Right renal cortex interstitium (tissue), 3 donors: ENCODE data around the gene OPA1. TPM values are rescaled to one million over a fixed set of nuclear protein-coding genes. Genes with fewer than 3 reads are reported as not detected.

Source experiments
- DNase-seq, 3 donors: peaks; one replicate each; pipeline ENCODE4 v3.0.0-alpha.2; 2013; ENCODE audit warnings: low read depth in 3 of 3, low spot score in 2 of 3
- polyA plus RNA-seq, 3 donors: library from polyadenylated mRNA; unstranded; fragments of 120-200 nt; gene quantifications; one replicate each; pipeline ENCODE4 v1.2.1, GENCODE V29; 2013; ENCODE audit not compliant: insufficient read length in 3 of 3

The OPA1 gene, protein sequence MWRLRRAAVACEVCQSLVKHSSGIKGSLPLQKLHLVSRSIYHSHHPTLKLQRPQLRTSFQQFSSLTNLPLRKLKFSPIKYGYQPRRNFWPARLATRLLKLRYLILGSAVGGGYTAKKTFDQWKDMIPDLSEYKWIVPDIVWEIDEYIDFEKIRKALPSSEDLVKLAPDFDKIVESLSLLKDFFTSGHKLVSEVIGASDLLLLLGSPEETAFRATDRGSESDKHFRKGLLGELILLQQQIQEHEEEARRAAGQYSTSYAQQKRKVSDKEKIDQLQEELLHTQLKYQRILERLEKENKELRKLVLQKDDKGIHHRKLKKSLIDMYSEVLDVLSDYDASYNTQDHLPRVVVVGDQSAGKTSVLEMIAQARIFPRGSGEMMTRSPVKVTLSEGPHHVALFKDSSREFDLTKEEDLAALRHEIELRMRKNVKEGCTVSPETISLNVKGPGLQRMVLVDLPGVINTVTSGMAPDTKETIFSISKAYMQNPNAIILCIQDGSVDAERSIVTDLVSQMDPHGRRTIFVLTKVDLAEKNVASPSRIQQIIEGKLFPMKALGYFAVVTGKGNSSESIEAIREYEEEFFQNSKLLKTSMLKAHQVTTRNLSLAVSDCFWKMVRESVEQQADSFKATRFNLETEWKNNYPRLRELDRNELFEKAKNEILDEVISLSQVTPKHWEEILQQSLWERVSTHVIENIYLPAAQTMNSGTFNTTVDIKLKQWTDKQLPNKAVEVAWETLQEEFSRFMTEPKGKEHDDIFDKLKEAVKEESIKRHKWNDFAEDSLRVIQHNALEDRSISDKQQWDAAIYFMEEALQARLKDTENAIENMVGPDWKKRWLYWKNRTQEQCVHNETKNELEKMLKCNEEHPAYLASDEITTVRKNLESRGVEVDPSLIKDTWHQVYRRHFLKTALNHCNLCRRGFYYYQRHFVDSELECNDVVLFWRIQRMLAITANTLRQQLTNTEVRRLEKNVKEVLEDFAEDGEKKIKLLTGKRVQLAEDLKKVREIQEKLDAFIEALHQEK
- 10 to 100 TPM; 70.0 to 85.1 (median 77.5) TPM for polyA plus RNA-seq

DNA sequence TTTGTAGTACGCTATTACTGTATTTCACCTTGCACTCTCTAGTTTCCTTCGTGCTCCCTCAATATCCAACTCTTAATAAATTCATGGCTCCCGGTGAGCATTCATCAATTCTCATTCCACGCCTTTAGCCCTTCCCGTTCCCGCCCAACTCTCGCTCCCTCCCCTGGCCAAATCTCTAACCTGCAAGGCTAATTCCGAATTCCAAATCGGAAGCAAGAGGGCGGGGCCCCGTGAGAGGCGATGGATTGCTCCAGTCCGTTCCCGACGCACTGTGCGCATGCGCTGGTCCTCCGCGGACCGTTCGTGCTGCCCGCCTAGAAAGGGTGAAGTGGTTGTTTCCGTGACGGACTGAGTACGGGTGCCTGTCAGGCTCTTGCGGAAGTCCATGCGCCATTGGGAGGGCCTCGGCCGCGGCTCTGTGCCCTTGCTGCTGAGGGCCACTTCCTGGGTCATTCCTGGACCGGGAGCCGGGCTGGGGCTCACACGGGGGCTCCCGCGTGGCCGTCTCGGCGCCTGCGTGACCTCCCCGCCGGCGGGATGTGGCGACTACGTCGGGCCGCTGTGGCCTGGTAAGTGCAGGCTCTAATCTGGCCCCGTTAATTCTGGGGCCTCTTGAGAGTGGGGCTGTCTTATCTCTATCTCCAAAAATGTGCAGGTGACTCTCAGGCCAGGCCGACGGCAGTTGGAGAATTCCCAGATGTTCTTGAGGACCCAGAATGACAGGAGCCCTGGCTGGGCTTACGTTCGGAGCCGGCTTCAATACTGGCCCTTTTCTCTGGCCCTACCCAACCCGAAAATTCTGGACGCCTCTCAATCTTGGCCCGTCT is at the start of gene OPA1:
Gene OPA1 (plus strand): TSS at position 368 of the 827 bp plus-strand sequence. CDS start 170 bp downstream, at position 538.
- peak; percentile 96 to 97 (median 97) for DNase-seq

- no peak for DNase-seq
Measured at GRCh38 chr3:193544289-193544688, 48.7 kb upstream of the OPA1 start.

GRCh38 chr3:193545304-193545703 is 47.7 kb upstream of the OPA1 start:
- DNase-seq: no peak

- DNase-seq: no peak
Measured at GRCh38 chr3:193546129-193546528, 46.9 kb upstream of the OPA1 start.

DNA sequence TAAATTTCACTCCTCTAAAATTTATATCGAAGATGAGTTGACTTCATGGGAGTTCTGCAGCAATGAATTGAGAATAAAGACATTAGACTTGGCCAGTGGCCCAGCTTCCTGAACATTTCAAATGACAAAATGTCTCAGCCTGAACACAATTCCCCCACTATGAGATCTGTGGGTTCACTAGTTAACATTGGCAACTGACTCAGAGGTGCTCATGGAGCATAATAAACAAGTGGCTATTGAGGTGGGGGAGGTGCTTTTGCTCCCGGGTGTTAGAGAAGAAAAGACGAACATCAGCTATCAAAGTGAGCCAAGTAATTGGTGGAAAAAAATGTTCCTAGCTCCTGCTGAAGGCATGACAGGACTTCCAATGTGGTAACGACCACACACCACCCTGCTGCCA is 44.6 kb upstream of the OPA1 start:
- no peak for DNase-seq

DNA sequence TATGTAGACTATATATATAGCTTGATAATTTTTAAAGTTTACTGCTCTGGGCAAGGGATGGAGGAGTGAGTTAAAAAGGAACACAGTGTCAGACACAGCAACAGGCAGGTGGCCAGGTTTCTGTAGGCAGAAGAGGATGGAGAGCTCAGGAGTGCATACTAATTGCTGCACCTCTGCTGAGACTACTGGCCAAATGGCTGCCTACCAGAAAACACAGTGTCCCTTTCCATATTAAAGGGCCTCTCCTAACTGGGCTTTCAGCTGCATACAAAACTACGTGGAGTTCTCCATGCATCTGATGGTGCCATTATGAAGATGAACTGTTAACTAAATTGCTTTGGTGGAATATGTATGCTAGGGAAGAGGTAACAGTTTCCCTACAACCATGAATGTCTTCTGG is 40.1 kb upstream of the OPA1 start:
- DNase-seq: no peak

GRCh38 chr3:193553586-193553985 is 39.4 kb upstream of the OPA1 start:
- no peak for DNase-seq

- DNase-seq: no peak
Measured at GRCh38 chr3:193554811-193555210, 38.2 kb upstream of the OPA1 start, which contains the start of gene ATP13A4. Gene ATP13A4, minus strand, starts transcription at chr3:193554895. Its CDS starts 96 bp downstream, at chr3:193554799.

DNA sequence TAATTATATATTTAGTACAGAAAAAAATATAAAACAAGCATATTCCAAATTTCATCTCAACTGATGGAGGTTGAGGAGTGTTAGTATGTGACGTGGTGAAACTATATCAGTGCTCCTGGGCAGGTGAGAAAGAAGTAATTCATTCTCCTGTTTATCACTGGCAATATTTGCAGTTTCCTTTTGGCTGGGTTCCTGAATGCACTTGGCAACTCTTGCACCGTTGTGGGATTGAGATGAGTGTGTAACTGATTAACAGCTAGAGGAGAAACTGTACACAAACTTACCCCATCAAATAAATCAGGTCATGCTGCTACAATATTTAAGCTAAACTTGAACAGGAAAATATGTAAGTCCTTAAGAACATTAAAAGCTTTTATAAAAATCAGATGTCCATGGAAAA is 36.2 kb upstream of the OPA1 start:
- DNase-seq: no peak

DNA sequence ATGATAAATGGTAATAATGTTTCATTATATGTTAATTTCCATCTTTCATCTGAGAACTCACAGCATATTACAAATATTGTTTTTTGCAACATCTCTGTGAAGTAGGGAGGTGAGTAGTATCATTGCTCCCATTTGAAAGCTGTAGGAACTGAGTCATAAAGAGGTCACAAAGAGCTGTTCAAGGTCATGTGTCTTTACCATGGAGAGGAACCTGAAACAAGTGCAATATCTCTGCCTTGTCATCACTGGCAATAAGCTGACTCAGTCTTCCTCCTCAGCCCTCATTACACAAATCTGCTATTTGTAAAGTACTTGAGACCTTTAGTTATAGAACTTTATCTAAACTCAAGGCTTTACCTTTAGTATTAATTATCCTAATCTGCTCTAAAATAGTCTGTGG is 33.9 kb upstream of the OPA1 start:
- DNase-seq: no peak

GRCh38 chr3:193560091-193560490 is 32.9 kb upstream of the OPA1 start:
- DNase-seq: no peak

GRCh38 chr3:193560870-193561269 is 32.1 kb upstream of the OPA1 start:
- DNase-seq: no peak

DNA sequence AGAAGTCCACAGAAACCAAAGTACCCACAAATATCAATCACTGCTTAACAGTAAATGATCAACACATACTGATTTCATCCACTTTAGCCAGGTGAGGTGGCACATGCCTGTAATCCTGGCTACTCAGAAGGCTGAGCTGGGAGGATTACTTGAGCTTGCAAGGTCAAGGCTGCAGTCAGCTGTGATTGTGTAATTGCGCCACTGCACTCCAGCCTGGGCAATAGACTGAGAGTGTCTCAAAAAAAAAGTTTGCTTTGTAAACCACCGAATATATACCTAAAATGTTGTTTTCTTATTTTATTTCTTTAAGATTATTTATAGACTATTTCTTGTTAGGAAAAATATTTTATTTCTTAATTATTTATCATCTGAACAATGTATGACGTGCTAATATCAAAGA is 29.6 kb upstream of the OPA1 start:
- DNase-seq: no peak

- DNase-seq: no peak
Measured at GRCh38 chr3:193564012-193564411, 29.0 kb upstream of the OPA1 start.

DNA sequence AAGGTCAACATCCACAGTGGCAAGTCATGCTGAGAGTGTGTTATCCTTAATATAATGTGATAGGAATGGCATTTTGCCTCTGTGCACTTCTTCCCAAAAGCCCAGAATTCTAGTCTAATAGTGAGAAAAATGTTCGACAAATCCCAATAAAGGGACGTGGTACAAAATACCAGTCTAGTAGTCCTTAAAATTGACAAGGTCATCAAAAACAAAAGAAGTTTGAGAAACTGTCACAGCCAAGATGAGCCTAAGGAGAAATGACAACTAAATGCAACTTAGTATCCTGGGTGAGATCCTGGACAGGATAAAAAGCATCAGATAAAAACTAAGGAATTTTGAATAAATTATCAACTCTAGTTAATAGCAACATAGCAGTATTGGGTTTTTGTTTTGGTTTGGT is 23.9 kb upstream of the OPA1 start:
- DNase-seq: no peak

DNA sequence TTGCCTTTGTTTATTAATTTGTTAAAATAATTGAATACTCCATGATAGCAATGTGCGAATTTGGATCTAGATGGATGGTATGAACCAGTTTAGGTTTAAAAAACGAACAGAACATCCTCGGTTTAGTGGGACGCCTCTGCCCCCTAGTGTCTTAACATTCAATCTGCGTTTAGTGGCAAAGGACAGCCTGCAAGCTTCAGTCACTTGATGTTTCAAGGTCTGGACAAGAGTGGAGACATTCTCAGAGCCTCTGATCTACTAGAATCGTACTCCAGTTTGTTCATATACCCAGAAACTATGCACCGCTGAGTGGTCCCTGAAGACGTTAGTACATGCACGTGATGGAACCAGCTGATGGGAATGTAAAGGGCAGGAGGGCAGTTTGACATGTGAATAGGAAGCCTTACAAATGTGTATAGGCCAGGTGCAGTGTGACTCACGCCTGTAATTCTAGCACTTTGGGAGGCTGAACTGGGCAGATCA is 20.5 kb upstream of the OPA1 start:
- no peak for DNase-seq

GRCh38 chr3:193573403-193574191 is 19.4 kb upstream of the OPA1 start:
- DNase-seq: no peak

GRCh38 chr3:193574488-193575070 is 18.4 kb upstream of the OPA1 start:
- DNase-seq: no peak

DNA sequence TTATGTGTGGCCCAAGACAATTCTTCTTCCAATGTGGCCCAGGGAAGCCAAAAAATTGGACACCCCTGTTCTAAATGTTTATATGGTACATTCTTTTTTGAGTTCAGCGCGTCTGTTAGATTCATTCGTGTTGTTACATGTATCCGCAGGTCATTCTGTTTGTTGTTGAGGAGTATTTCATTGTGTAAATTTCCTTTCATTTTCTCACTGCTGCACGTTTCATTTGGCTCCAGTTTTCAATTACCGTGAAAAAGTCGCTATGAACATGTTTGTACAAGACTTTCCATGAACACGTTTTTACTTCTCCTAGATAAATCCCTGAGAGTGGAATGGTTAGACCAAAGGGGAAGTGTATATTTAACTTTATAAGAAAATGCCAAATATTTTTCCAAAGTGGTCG is 7.5 kb upstream of the OPA1 start:
- DNase-seq: no peak
